ENCODE results near the gene AFF1. TPM values are rescaled to one million over a fixed set of nuclear protein-coding genes. Genes with fewer than 3 reads are reported as not detected.

AFF1 gene
- total and polyA plus RNA-seq, 2 experiments from 2014 or later: 31.9 to 38.7 TPM

DNA sequence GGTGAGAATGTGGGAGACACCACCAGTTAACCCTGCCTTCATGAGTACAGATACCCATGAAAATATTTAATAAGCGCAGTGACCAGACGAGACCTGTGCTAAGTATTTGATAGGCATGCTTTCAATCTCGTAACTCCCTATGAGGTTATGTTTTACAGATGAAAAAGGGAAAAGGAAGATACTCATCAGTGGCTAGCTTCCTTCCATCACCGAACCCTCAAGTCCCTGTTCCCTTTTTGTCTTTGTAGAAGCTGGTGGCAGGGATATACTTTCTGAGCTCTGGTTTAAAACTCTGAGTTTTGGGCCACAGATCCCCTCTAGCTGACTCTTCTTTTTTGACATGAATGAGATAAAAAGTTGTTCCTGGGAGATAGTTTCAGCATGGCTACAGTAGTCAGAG lies 26.3 kb downstream of the AFF1 start:
- Histone ChIP-seq H3K4me1 (ENCODE audit: insufficient read depth) (peaks cover 22% of the 10 kb centered on the region), H3K4me2 (no peak overlapping the region), H3K27me3 (no peaks in the 10 kb centered on the region)

DNA sequence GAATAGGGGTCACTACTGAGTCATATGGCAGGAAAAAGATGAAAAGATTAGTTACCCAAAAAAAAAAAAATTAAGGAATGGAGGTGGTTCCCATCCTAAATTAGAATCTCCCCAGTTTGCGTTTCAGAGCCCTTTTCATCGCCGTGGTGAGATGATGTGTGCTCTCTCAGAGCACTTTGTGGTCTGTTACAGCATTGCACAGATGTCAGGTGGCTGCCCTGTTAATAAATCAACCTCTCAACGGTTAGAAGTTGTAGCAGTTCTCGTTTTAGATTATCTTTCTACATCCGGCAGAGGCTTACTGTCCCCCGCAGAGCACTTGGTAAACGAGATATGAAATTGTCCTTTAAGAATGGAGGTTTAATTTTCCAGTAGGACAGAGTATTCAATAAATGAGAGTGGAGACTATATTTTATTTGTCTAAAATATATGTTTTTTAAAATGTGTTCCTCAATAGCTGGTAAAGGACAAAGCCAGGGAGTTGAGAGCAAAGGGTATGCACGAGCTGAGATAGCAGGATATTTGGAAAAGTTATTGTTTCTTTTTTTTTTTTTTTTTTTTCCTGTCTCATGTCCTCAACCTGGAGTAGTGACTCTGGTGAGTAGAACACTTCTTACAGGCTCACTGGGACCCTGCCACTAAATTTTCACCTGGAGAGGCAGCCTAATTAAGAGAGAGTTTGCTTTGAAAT lies 26.9 kb downstream of the AFF1 start:
- no peaks in the 10 kb centered on the region for H3K27me3 ChIP-seq
- peak; percentile 48 for DNase-seq (ENCODE audit: low spot score)
- TF ChIP-seq, protein P1, sequence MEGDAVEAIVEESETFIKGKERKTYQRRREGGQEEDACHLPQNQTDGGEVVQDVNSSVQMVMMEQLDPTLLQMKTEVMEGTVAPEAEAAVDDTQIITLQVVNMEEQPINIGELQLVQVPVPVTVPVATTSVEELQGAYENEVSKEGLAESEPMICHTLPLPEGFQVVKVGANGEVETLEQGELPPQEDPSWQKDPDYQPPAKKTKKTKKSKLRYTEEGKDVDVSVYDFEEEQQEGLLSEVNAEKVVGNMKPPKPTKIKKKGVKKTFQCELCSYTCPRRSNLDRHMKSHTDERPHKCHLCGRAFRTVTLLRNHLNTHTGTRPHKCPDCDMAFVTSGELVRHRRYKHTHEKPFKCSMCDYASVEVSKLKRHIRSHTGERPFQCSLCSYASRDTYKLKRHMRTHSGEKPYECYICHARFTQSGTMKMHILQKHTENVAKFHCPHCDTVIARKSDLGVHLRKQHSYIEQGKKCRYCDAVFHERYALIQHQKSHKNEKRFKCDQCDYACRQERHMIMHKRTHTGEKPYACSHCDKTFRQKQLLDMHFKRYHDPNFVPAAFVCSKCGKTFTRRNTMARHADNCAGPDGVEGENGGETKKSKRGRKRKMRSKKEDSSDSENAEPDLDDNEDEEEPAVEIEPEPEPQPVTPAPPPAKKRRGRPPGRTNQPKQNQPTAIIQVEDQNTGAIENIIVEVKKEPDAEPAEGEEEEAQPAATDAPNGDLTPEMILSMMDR (IDR thresholded peaks at IDR 0.05; ENCODE audit: poor library complexity): no peak
- no peak for TF ChIP-seq EZH2 (IDR thresholded peaks at IDR 0.05; ENCODE audit: borderline replicate concordance)
- no peak for TF ChIP-seq EZH2phosphoT487 (IDR thresholded peaks at IDR 0.05; ENCODE audit: low read depth, severe bottlenecking, unreplicated experiment)

More for the DNA sequence above, 26.3 kb downstream of the AFF1 start:
- H3K79me2 ChIP-seq: peaks cover 54% of the 10 kb centered on the region
- H3K36me3 ChIP-seq (replicated peaks; ENCODE audit: insufficient read depth, low read depth): no peaks in the 10 kb centered on the region
- no peaks in the 10 kb centered on the region for H4K20me1 ChIP-seq (ENCODE audit: insufficient read depth, poor library complexity, severe bottlenecking)
- 94% methylated on average over 4 of the region's 4 CpGs for WGBS (ENCODE audit: low lambda C conversion rate, missing lambda C conversion rate)
- no peaks in the 10 kb centered on the region for H3K9me2 ChIP-seq (replicated peaks; ENCODE audit: insufficient read depth)
- H2AFZ ChIP-seq: no peak overlapping the region
- TF ChIP-seq, protein P1 (IDR thresholded peaks at IDR 0.05; ENCODE audit: poor library complexity): no peak
- no peak for TF ChIP-seq EZH2 (IDR thresholded peaks at IDR 0.05; ENCODE audit: borderline replicate concordance)
- TF ChIP-seq EZH2phosphoT487 (IDR thresholded peaks at IDR 0.05; ENCODE audit: low read depth, severe bottlenecking, unreplicated experiment): no peak
- H3K4me3 ChIP-seq: no peak overlapping the region
- no peak for DNase-seq (ENCODE audit: low spot score)
- H3K9me3 ChIP-seq (ENCODE audit: low read depth): no peaks in the 10 kb centered on the region
- H3K27ac ChIP-seq: peak overlapping the region; percentile 14

DNA sequence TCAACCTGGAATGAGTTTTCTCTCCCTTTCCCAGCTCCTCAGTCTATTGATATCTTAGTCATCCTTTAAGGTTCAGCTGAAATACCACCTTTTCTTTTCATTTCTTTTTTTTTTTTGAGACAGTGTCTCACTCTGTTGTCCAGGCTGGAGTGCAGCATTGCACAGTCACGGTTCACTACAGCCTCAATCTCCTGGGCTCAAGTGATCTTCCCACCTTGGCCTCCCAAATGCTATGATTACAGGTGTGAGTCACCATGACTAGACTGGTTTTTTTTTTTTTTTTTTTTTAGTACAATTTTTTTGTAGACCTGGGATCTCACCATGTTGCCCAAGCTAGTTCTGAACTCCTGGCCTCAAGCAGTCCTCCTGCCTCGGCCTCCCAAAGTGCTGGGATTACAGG lies 28.9 kb downstream of the AFF1 start:
- DNase-seq (ENCODE audit: low spot score): no peak
- H4K20me1 ChIP-seq (ENCODE audit: insufficient read depth, poor library complexity, severe bottlenecking): no peaks in the 10 kb centered on the region
- peaks cover 69% of the 10 kb centered on the region for H3K79me2 ChIP-seq
- H3K4me2 ChIP-seq: no peak overlapping the region
- H2AFZ ChIP-seq: no peak overlapping the region
- H3K4me1 ChIP-seq (ENCODE audit: insufficient read depth): peaks cover 22% of the 10 kb centered on the region
- H3K9me3 ChIP-seq (ENCODE audit: low read depth): no peaks in the 10 kb centered on the region
- TF ChIP-seq, protein P1 (IDR thresholded peaks at IDR 0.05; ENCODE audit: poor library complexity): no peak
- TF ChIP-seq EZH2 (IDR thresholded peaks at IDR 0.05; ENCODE audit: borderline replicate concordance) (no peak), EZH2phosphoT487 (IDR thresholded peaks at IDR 0.05; ENCODE audit: low read depth, severe bottlenecking, unreplicated experiment) (no peak)
- 73% methylated on average over 2 of the region's 2 CpGs for WGBS (ENCODE audit: low lambda C conversion rate, missing lambda C conversion rate)
- no peaks in the 10 kb centered on the region for H3K36me3 ChIP-seq (replicated peaks; ENCODE audit: insufficient read depth, low read depth)
- H3K27ac ChIP-seq: no peak overlapping the region
- H3K9me2 ChIP-seq (replicated peaks; ENCODE audit: insufficient read depth): no peaks in the 10 kb centered on the region
- H3K4me3 ChIP-seq: no peak overlapping the region
- no peaks in the 10 kb centered on the region for H3K27me3 ChIP-seq

More for the DNA sequence above, 26.9 kb downstream of the AFF1 start:
- H3K9me3 ChIP-seq (ENCODE audit: low read depth): no peaks in the 10 kb centered on the region
- H3K27ac ChIP-seq: peak overlapping the region; percentile 14
- 27% methylated on average over 9 of the region's 9 CpGs for WGBS (ENCODE audit: low lambda C conversion rate, missing lambda C conversion rate)
- H3K36me3 ChIP-seq (replicated peaks; ENCODE audit: insufficient read depth, low read depth): no peaks in the 10 kb centered on the region
- peak overlapping the region; percentile 2 for H3K4me2 ChIP-seq
- H3K79me2 ChIP-seq: peaks cover 55% of the 10 kb centered on the region
- H4K20me1 ChIP-seq (ENCODE audit: insufficient read depth, poor library complexity, severe bottlenecking): no peaks in the 10 kb centered on the region
- H2AFZ ChIP-seq: no peak overlapping the region
- H3K4me1 ChIP-seq (ENCODE audit: insufficient read depth): peaks cover 22% of the 10 kb centered on the region
- no peaks in the 10 kb centered on the region for H3K9me2 ChIP-seq (replicated peaks; ENCODE audit: insufficient read depth)
- no peak overlapping the region for H3K4me3 ChIP-seq
